Measurements from ENCODE around the gene C9orf72. TPM values are rescaled to one million over a fixed set of nuclear protein-coding genes. Genes with fewer than 3 reads are reported as not detected.
A peak's percentile ranks its signal among the peaks of the same experiment; 100 is the strongest.
"Not testable (repeated sequence)": the region's sequence is repeated elsewhere in the genome, so short reads cannot be mapped to it uniquely, and the experiment has no call there.

The C9orf72 gene
- total RNA-seq, 3 donors from 2014 or later = 4.2 to 7.0 (median 5.0) TPM

GRCh38 chr9:27503623-27504022 is 69.7 kb downstream of the C9orf72 start:
- DNase-seq = no peak
- Mint-ChIP-seq H3K4me3 (no peak overlapping the region), H3K27me3 (ENCODE audit: low read depth) (no peaks in the 10 kb centered on the region), H3K36me3 (ENCODE audit: insufficient read depth) (peaks cover 2% of the 10 kb centered on the region), H3K9me3 (peaks cover 3% of the 10 kb centered on the region), H3K4me1 (ENCODE audit: low read depth) (peaks cover 9% of the 10 kb centered on the region)
- ATAC-seq = no peak

- not testable (repeated sequence) for H3K4me3 Mint-ChIP-seq; ATAC-seq; H3K4me1 Mint-ChIP-seq (ENCODE audit: low read depth); H3K36me3 Mint-ChIP-seq (ENCODE audit: insufficient read depth); DNase-seq; H3K9me3 Mint-ChIP-seq; H3K27me3 Mint-ChIP-seq (ENCODE audit: low read depth)
Measured at GRCh38 chr9:27500902-27501301, 72.4 kb downstream of the C9orf72 start.

- Mint-ChIP-seq H3K27me3 (ENCODE audit: low read depth) (no peaks in the 10 kb centered on the region), H3K4me1 (ENCODE audit: low read depth) (peaks cover 7% of the 10 kb centered on the region), H3K9me3 (peaks cover 3% of the 10 kb centered on the region), H3K4me3 (no peak overlapping the region), H3K36me3 (ENCODE audit: insufficient read depth) (peaks cover 2% of the 10 kb centered on the region)
- ATAC-seq (peak; percentile 60 to 61), DNase-seq (no peak)
Measured at GRCh38 chr9:27499451-27499850, 73.8 kb downstream of the C9orf72 start.

- Mint-ChIP-seq H3K36me3 (ENCODE audit: insufficient read depth) (peaks cover 2% of the 10 kb centered on the region), H3K9me3 (peaks cover 3% of the 10 kb centered on the region), H3K4me3 (no peak overlapping the region), H3K27me3 (ENCODE audit: low read depth) (no peaks in the 10 kb centered on the region), H3K4me1 (ENCODE audit: low read depth) (peaks cover 7% of the 10 kb centered on the region)
- no peak for DNase-seq
- no peak for ATAC-seq
Measured at GRCh38 chr9:27497883-27498417, 75.3 kb downstream of the C9orf72 start.

Other genes starting within 250 kb of the C9orf72 start
- gene IFNK, start 49.2 kb downstream of the C9orf72 start, total RNA-seq = not detected
- gene MOB3B, start 43.7 kb downstream of the C9orf72 start, total RNA-seq = under 1 TPM; 0.45 to 0.96 (median 0.57) TPM

Measured in activated T-cell treated with anti-CD3 and anti-CD28 coated beads, Interleukin-2, amount 50 U/mL, for 4 hours (primary cell).